GM19238 (cell line): ENCODE data around the gene PIEZO2.
"Not testable (repeated sequence)": the region's sequence is repeated elsewhere in the genome, so short reads cannot be mapped to it uniquely, and the experiment has no call there.

ENCODE experiments used
- DNase-seq: peaks from one replicate; pipeline ENCODE4 v3.0.0; 2011; ENCODE audit warnings: low spot score; ENCODE audit not compliant: insufficient read length

The PIEZO2 gene

GRCh38 chr18:10629076-10629475 lies 520.3 kb downstream of the PIEZO2 start:
- DNase-seq, result not testable (repeated sequence)

- DNase-seq, result not testable (repeated sequence)
These were observed 522.7 kb downstream of the PIEZO2 start for GRCh38 chr18:10626606-10627213.

- DNase-seq, result not testable (repeated sequence)
These were observed 525.8 kb downstream of the PIEZO2 start for GRCh38 chr18:10623606-10624005.

GRCh38 chr18:10622982-10623381 lies 526.4 kb downstream of the PIEZO2 start:
- not testable (repeated sequence) for DNase-seq

- not testable (repeated sequence) for DNase-seq
These were observed 528.6 kb downstream of the PIEZO2 start for GRCh38 chr18:10620670-10621329.
